Heart left ventricle (tissue), 16 donors: ENCODE measurements around the gene SYAP1. TPM values are rescaled to one million over a fixed set of nuclear protein-coding genes. Genes with fewer than 3 reads are reported as not detected.

Experiments used
- ATAC-seq, 4 donors: fragments of 200-7000 bp; cut with Tn5 transposase; one replicate each; pipeline ENCODE4 v1.9.1; 2020 to 2022; ENCODE audit warnings: moderate library complexity in 4 of 4, mild to moderate bottlenecking in 3 of 4, moderate number of reproducible peaks in 1 of 4
- DNase-seq, 5 donors: peaks; one replicate each; pipeline ENCODE4 v3.0.0-alpha.2; 2020
- H3K27ac ChIP-seq, 12 donors: fragments of 200-600 bp; sonication (generic) in 4 of 12; one replicate each; pipeline versions ENCODE4 v1.5.0 to v1.8.0; 2016 to 2022; ENCODE audit warnings: mild to moderate bottlenecking in 2 of 12
- H3K27me3 ChIP-seq, 9 donors: fragments of 200-600 bp; sonication (generic) in 2 of 9; one replicate each; pipeline versions ENCODE4 v1.5.1 to v1.8.0; 2016 to 2022; ENCODE audit warnings: mild to moderate bottlenecking in 3 of 9
- H3K36me3 ChIP-seq, 9 donors: fragments of 200-600 bp; sonication (generic) in 2 of 9; one replicate each; pipeline versions ENCODE4 v1.5.0 to v1.8.0; 2018 to 2022; ENCODE audit warnings: mild to moderate bottlenecking in 2 of 9
- H3K4me1 ChIP-seq, 12 donors: fragments of 200-600 bp; sonication (generic) in 4 of 12; one replicate each; pipeline versions ENCODE4 v1.5.0 to v1.8.0; 2016 to 2022; ENCODE audit warnings: mild to moderate bottlenecking in 3 of 12
- H3K4me3 ChIP-seq, 12 donors: fragments of 200-600 bp; sonication (generic) in 4 of 12; one replicate each; pipeline versions ENCODE4 v1.5.0 to v1.8.0; 2017 to 2022; ENCODE audit warnings: mild to moderate bottlenecking in 9 of 12, moderate library complexity in 4 of 12
- H3K9me3 ChIP-seq, 12 donors: fragments of 200-600 bp; sonication (generic) in 4 of 12; one replicate each; pipeline versions ENCODE4 v1.5.0 to v1.8.0; 2016 to 2022; ENCODE audit warnings: mild to moderate bottlenecking in 1 of 12
- CTCF ChIP-seq, 12 donors: fragments of 200-600 bp; sonication (generic) in 4 of 12; IDR thresholded peaks; one replicate each; pipeline versions ENCODE4 v1.5.0 to v1.8.0; 2018 to 2022; ENCODE audit warnings: antibody characterized with exemption in 12 of 12, mild to moderate bottlenecking in 5 of 12
- POLR2A ChIP-seq, 2 donors: fragments of 450-650 bp; IDR thresholded peaks; one replicate each; pipeline ENCODE4 v1.6.1; 2017; ENCODE audit warnings: antibody characterized with exemption in 2 of 2, mild to moderate bottlenecking in 2 of 2, moderate library complexity in 2 of 2
- WGBS, 4 donors: extraction: QIAGEN DNeasy Blood & Tissue Kit in 2 of 4; methylation state at CpG; one replicate each; pipeline versions ENCODE4 v1.1.5 to v1.1.7; 2013 to 2018; 5-methylcytosine and 5-hydroxymethylcytosine counted together
- intact Hi-C, 10 donors: fragments of 100-400 bp; cut with DNase I; formaldehyde crosslinking; loops; one replicate each; pipeline versions ENCODE4 v1.11.1 to v1.14.2; 2022
- polyA plus RNA-seq, 2 donors: library from polyadenylated mRNA; stranded (reverse); fragments of 200-250 nt; gene quantifications; one replicate each; pipeline ENCODE4 v1.2.3, GENCODE V29; 2013
- total RNA-seq, 9 donors: library from RNA; depleted of rRNA in 2 of 9; stranded (reverse); fragments of >200 nt in 2 of 9; fragmentation: NEBNext Ultra II Directional in 3 of 9; extraction: Animal tissue kit (Norgen Biotek cat#: 25700) in 3 of 9; gene quantifications; one replicate each; pipeline versions ENCODE4 v1.1.0 to v1.2.4, GENCODE V29; 2016 to 2023
- donor health status: ischemic (EF 13 %, LVEDD 7.1; RV severe dilation, severe dysfunction).
- donor health status: healthy with polysubstance abuse.
- donor health status: DM: no; HTN: yes; CAD: no.
- donor health status: DM: no; HTN: no; CAD: no.
- donor health status: ischemic (EF 25% LVEDD 6.9; RV normal size, moderate dysfunction).
- donor health status: ischemic (EF 25% LVEDD 5.7; RV mildly dilated, moderate dysfunction).
- donor health status: healthy.
- donor health status: DM: yes; HTN: yes; CAD: no.
- donor health status: ischemic (EF 35%, LVEDD 5.7; RV mildly dilated, moderate dysfunction).
- donor health status: nonischemic (EF 11% LVEDD 7.7; RV severe dilation, severe dysfunction).
- donor health status: DM: yes; HTN: yes; CAD: no.
- donor health status: PGD.
- donor health status: ischemic (EF 29% LVEDD 5.4; RV normal size, mild dysfunction).
- donor health status: nonischemic (EF 23%, LVEDD 6.1; RV moderate dilation, normal function).

The SYAP1 gene
- total and polyA plus RNA-seq, 11 donors, result 10.1 to 23.4 (median 17.1) TPM

GRCh38 chrX:16699389-16699788 is 20.0 kb upstream of the SYAP1 start:
- Histone ChIP-seq H3K4me1 (no peaks in the 10 kb centered on the region), H3K27ac (no peak overlapping the region), H3K27me3 (peaks cover 0 to 13% (median 0%) of the 10 kb centered on the region in 9 donors), H3K36me3 (peaks cover 0 to 29% (median 3%) of the 10 kb centered on the region in 9 donors), H3K4me3 (no peak overlapping the region), H3K9me3 (no peaks in the 10 kb centered on the region)
- ATAC-seq, result no peak
- 87 to 93% (median 89%) methylated on average over 6 of the region's 6 CpGs for WGBS, 4 donors
- TF ChIP-seq CTCF (IDR thresholded peaks at IDR 0.05) (no peak), POLR2A (IDR thresholded peaks at IDR 0.05) (no peak)
- no peak for DNase-seq
- intact Hi-C loops, result loop anchor here in 2 of 10 donors (10.0 kb wide), 3 partner anchors 575 to 1015 kb away; partner anchors contain the start of gene GRPR (in 1 of the 2)

DNA sequence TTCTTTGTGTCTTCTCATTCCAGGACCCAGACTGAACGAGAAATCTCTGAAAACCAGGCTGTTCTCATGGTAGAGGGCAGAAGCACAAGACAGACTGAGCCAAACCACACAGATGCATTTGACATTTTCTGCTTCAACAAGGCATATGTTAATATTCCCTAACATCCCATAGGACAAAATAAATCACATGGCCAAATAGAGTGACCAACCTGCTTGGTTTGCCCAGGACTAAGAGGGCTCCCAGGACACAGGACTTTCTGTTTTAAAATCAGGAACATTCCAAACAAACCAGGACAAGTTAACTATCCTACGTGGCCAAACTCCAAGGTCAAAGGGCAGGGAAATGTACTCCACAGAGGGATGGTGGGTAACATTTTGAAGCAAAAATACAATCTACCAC is 18.7 kb upstream of the SYAP1 start:
- 69 to 89% (median 80%) methylated on average over 2 of the region's 2 CpGs for WGBS, 4 donors
- no peak for TF ChIP-seq CTCF (IDR thresholded peaks at IDR 0.05)
- no peak for TF ChIP-seq POLR2A (IDR thresholded peaks at IDR 0.05)
- no peak overlapping the region for H3K4me3 ChIP-seq

DNA sequence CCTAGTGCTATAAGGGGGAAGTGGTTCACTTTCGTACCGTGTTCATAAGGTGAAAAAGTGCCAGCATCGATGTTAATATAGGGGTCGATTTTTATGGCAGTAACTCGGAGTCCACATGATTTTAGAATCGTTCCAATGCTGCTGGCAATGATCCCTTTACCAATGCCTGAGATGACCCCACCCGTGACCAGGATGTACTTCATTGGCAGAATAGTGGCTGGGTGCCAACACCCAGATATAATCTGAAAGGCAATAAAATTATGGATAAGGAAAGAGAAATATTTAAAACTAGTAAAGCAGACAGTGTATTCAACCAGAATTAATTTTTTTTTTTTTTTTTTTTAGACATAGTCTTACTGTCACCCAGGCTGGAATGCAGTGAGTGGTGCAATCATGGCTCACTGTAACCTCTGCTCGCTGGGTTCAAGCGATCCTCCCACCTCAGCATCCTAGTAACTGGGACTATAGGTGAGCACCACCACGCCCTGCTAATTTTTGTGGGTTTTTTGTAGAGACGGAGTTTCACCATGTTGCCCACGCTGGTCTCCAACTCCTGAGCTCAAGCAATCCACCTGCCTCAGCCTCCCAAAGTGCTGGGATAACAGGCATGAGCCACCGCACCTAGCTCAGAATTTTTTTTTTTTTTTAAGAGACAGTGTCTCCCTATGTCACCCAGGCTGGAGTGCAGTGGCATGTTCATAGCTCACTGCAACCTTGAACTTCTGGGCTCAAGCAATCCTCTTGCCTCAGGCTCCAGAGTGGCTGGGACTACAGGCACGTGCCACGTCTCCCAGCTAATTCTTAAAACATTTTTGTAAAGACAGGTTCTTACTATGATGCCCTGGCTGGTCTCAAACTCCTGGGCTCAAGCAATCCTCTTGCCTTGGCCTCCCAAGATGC is 16.5 kb upstream of the SYAP1 start:
- no peak for ATAC-seq
- Histone ChIP-seq H3K4me3 (no peak overlapping the region), H3K36me3 (peaks cover 0 to 30% (median 3%) of the 10 kb centered on the region in 9 donors), H3K27ac (no peak overlapping the region), H3K27me3 (peaks cover 0 to 5% (median 0%) of the 10 kb centered on the region in 9 donors), H3K9me3 (no peaks in the 10 kb centered on the region), H3K4me1 (no peaks in the 10 kb centered on the region)
- TF ChIP-seq POLR2A (IDR thresholded peaks at IDR 0.05) (no peak), CTCF (IDR thresholded peaks at IDR 0.05) (no peak)
- 87 to 91% (median 88%) methylated on average over 15 of the region's 15 CpGs for WGBS, 4 donors
- no peak for DNase-seq
- intact Hi-C loops, result no loop called here

More for the DNA sequence above, 18.7 kb upstream of the SYAP1 start:
- intact Hi-C loops, result no loop called here
- Histone ChIP-seq H3K9me3 (no peaks in the 10 kb centered on the region), H3K4me1 (no peaks in the 10 kb centered on the region), H3K27me3 (peaks cover 0 to 13% (median 0%) of the 10 kb centered on the region in 9 donors), H3K36me3 (peaks cover 0 to 29% (median 3%) of the 10 kb centered on the region in 9 donors), H3K27ac (no peak overlapping the region)
- DNase-seq (no peak), ATAC-seq (no peak)

- H3K27ac ChIP-seq, result no peak overlapping the region
- H3K36me3 ChIP-seq, result peaks cover 0 to 22% (median 0%) of the 10 kb centered on the region in 9 donors
- H3K4me1 ChIP-seq, result no peaks in the 10 kb centered on the region
- H3K9me3 ChIP-seq, result no peaks in the 10 kb centered on the region
- DNase-seq (no peak), ATAC-seq (no peak)
- 88 to 95% (median 94%) methylated on average over 3 of the region's 3 CpGs for WGBS, 4 donors
- intact Hi-C loops, result no loop called here
- TF ChIP-seq CTCF (IDR thresholded peaks at IDR 0.05), result no peak
- TF ChIP-seq POLR2A (IDR thresholded peaks at IDR 0.05), result no peak
- peaks cover 0 to 6% (median 0%) of the 10 kb centered on the region in 9 donors for H3K27me3 ChIP-seq
- no peak overlapping the region for H3K4me3 ChIP-seq
Measured at GRCh38 chrX:16705370-16705769, 14.0 kb upstream of the SYAP1 start.
